Activated CD8-positive, alpha-beta memory T cell treated with anti-CD3 and anti-CD28 coated beads, Interleukin-2, amount 10 ng/mL, durations not matched to agents 7 days and 5 days (primary cell): ENCODE results near the gene CHRND. TPM values are rescaled to one million over a fixed set of nuclear protein-coding genes. Genes with fewer than 3 reads are reported as not detected.

Experiments
- ATAC-seq: fragments of 150-1000 bp; cut with Tn5 transposase; one replicate; pipeline ENCODE4 v1.10.0; 2021; ENCODE audit warnings: moderate library complexity
- CTCF ChIA-PET: fragments of 350-600 bp; sonication (Branson Sonifier 250); formaldehyde crosslinking; loops from one replicate; lab custom pipeline; 2021; ENCODE audit warnings: antibody characterized with exemption; lab: Charles Lee
- DNase-seq: peaks from one replicate; pipeline ENCODE4 v3.0.0-alpha.2; 2020
- H3K27ac Mint-ChIP-seq: one replicate; pipeline ENCODE4 v1.8.0; 2021; ENCODE audit warnings: mild to moderate bottlenecking, mixed read lengths
- H3K27me3 Mint-ChIP-seq: one replicate; pipeline ENCODE4 v1.8.0; 2021; ENCODE audit warnings: mixed read lengths
- H3K36me3 Mint-ChIP-seq: one replicate; pipeline ENCODE4 v1.8.0; 2021; ENCODE audit warnings: mild to moderate bottlenecking, mixed read lengths
- H3K4me1 Mint-ChIP-seq: one replicate; pipeline ENCODE4 v1.8.0; 2021; ENCODE audit warnings: mixed read lengths
- H3K4me3 Mint-ChIP-seq: one replicate; pipeline ENCODE4 v1.8.0; 2021; ENCODE audit warnings: mild to moderate bottlenecking, moderate library complexity, mixed read lengths
- H3K9me3 Mint-ChIP-seq: one replicate; pipeline ENCODE4 v1.8.0; 2022; ENCODE audit warnings: low read depth, mixed read lengths
- total RNA-seq, 2 experiments: library from RNA; stranded (reverse); gene quantifications; one replicate each; pipeline ENCODE4 v1.2.3, GENCODE V29; 2021

Gene CHRND
- total RNA-seq, 2 experiments from 2014 or later = not detected

DNA sequence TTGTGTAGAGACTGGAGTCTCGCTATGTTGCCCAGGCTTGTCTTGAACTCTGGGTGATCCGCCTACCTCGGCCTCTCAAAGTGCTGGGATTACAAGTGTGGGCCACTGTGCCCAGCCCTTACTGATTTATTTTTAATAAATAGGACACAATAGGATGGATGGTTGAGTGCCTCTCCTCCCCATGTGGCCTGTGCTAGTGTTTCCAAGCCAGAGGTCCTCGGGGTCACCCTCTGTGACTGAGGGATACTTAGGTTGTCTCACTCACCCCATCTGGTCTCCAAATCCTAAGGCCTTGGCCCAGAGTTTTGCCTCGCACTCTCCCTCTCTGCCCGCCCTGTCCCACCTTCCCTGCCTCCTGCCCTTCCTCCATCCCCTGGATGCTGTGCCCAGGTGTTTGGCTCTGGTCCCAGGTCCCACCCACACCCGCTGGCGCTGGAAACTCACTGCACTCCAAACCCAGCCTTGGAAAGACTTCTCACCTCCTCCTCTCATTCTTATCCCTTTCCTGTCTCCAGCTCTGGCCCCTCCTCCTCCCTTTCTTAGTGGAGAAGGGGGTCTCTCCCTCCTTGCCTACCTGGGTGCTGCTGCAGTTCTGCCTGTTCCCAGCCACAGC is 33.6 kb upstream of the CHRND start:
- H3K4me3 Mint-ChIP-seq = no peak overlapping the region
- no peak for ATAC-seq
- H3K27me3 Mint-ChIP-seq = peaks cover 24% of the 10 kb centered on the region
- no peaks in the 10 kb centered on the region for H3K36me3 Mint-ChIP-seq
- H3K9me3 Mint-ChIP-seq = no peaks in the 10 kb centered on the region
- no peak overlapping the region for H3K27ac Mint-ChIP-seq
- no peak for DNase-seq
- CTCF ChIA-PET = no interaction called here
- H3K4me1 Mint-ChIP-seq = no peaks in the 10 kb centered on the region

DNA sequence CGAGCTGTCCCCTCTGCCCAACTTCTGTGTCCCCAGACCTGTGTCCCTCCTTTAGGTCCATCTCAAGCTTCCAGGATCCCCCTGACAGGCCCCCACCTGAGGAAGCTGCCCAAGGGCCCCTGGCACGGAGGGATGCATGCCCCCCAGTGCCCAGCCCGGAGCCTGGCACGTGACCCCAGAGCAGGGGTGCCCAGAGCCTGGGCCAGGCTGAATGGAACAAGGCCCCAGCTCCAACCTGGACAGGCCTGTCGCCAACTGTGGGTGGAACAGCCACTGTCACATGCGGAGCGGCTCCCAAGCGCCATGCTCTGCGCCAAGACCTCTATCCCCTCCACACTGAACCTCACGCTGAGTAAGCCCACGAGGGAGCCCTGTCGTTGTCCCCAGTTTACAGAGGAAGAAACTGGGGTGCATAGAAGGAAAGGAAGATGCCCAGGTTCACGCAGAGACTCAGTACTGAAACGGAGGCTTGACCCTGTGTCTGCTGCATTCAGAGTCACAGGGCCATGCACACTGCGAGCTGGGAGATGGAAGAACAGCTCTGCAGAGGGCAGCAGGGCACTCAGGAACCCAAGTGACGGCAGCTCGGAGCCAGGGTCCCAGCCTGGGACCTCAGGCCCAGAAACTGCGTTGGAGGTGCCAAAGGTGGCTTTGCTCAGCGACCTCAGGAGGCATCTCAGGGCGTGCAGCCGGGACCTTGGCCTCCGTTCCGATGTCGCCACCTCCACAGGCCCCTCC is 32.8 kb upstream of the CHRND start:
- CTCF ChIA-PET = no interaction called here

DNA sequence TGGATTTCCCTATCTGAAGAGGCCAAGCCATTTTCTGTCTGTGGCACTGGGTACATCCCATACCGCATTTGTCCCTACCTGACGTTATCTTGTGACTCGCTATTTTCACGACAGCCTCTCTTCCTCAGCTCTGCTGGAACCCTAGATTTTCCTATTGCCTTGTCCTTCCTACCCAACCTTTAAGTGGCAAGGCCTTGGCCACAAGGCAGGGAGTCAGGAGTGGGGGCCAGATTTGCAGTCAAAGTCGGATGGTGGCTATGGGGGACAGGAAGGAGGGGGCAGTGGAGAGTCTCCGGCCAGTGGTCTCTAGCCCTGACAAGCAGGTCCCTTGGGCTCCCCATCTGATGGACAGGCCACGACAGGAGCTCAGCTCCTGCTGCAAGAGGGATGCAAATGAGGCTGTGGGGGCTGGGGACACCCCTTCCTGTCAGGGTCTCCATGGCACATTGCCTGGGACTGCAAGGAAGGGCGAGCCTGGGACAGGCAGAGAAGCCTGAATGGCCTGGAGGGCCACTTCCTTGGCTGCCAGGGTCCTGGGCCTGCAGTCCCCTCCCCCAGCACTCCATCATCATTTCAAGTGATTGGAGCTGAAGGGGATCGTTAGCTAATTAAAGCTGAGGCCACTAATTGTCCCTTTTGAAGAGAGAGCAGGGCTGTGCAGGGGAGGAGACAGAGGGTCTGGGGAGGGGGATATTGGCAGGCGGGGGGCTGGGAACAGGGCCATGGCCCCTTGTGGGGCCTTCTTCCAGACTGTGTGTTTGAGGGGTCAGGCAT is 32.1 kb upstream of the CHRND start:
- H3K4me3 Mint-ChIP-seq = no peak overlapping the region
- no peaks in the 10 kb centered on the region for H3K9me3 Mint-ChIP-seq
- no peak for ATAC-seq
- no peak for DNase-seq
- H3K36me3 Mint-ChIP-seq = no peaks in the 10 kb centered on the region
- no peak overlapping the region for H3K27ac Mint-ChIP-seq
- CTCF ChIA-PET = no interaction called here
- peaks cover 13% of the 10 kb centered on the region for H3K27me3 Mint-ChIP-seq
- H3K4me1 Mint-ChIP-seq = no peaks in the 10 kb centered on the region

More for the DNA sequence above, 32.8 kb upstream of the CHRND start:
- H3K4me1 Mint-ChIP-seq = no peaks in the 10 kb centered on the region
- ATAC-seq = no peak
- H3K36me3 Mint-ChIP-seq = no peaks in the 10 kb centered on the region
- no peak overlapping the region for H3K27ac Mint-ChIP-seq
- peaks cover 20% of the 10 kb centered on the region for H3K27me3 Mint-ChIP-seq
- H3K9me3 Mint-ChIP-seq = no peaks in the 10 kb centered on the region
- no peak for DNase-seq
- no peak overlapping the region for H3K4me3 Mint-ChIP-seq

DNA sequence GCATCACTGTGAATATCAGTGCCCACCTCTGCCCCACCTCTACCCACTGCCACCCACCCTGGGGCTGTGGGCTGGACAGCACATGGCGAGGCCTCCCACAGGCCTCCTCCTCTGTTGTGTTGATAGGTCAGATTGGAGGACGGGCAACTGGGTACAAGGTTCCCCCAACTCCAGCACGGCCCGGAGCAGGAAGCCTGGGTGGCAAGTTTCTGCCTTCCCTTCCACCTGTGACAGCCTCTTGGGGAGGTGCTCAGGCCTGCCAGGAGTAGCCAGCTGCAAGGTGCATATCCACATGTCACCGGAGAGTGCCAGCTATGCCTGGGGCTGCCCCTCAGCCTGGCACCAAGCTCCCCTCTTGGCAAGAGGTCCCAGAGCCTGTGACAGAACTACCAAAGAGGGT is 31.4 kb upstream of the CHRND start:
- no peaks in the 10 kb centered on the region for H3K36me3 Mint-ChIP-seq
- CTCF ChIA-PET = no interaction called here
- H3K4me1 Mint-ChIP-seq = no peaks in the 10 kb centered on the region
- no peaks in the 10 kb centered on the region for H3K9me3 Mint-ChIP-seq
- H3K4me3 Mint-ChIP-seq = no peak overlapping the region
- DNase-seq (no peak), ATAC-seq (no peak)
- H3K27ac Mint-ChIP-seq = no peak overlapping the region
- H3K27me3 Mint-ChIP-seq = peaks cover 7% of the 10 kb centered on the region

DNA sequence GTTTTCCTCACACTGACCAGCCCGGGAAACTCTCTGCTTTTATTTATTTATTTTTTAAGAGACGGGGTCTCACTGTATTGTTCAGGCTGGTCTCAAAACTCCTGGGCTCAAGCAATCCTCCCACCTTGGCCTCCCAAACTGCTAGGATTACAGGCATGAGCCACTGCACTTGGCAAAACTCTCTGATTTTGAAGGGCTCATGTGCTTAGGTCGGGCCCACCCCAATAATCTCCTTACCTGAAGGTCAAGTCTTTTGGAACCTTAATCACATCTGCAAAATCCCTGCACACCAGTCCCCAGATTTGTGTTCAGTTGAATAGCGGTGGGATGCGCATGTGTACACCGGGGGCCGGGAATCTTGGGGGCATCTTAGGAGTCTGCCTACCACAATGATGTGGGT is 30.7 kb upstream of the CHRND start:
- Mint-ChIP-seq H3K27me3 (peaks cover 6% of the 10 kb centered on the region), H3K9me3 (no peaks in the 10 kb centered on the region), H3K4me3 (no peak overlapping the region), H3K36me3 (no peaks in the 10 kb centered on the region), H3K4me1 (no peaks in the 10 kb centered on the region), H3K27ac (no peak overlapping the region)
- ATAC-seq (no peak), DNase-seq (no peak)
- CTCF ChIA-PET = no interaction called here

DNA sequence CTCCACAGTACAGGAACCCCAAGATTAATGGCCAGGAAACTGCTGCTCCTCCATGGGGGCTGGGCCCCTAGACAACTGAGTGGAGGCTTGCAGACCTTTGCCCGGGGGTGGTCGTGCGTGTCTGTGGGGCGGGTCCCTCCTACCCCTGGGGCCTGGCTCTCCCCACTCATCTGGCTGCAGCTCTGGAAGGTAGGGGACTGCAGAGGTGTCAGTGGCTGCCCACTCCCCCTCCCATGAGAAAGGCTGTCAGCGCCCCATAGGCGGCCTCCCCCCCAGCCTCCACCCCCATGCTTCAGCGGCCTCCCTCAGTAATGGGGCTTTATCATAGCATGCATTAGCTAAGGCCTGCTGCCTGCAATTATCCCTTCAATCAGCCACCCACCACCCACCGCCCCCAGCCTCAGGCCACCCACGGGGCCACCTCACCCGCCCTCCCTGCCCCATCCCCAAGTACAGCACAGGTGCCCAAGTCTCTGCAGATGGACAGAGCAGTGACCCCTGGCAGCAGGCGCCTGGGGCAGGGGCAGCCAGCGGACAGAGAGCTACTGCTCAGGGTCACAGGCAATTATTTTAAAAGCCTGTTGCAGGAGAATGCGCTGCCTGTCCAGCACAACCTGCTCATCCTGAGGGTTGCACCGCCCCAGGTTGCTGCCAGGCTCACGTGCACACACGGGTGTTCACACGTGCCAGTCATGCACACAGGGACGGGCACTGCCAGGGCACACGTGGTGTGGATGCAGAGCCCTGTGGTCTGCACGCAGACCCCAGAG is 29.3 kb upstream of the CHRND start:
- DNase-seq (no peak), ATAC-seq (no peak)
- no peak overlapping the region for H3K27ac Mint-ChIP-seq
- peaks cover 18% of the 10 kb centered on the region for H3K27me3 Mint-ChIP-seq
- H3K36me3 Mint-ChIP-seq = no peaks in the 10 kb centered on the region
- H3K9me3 Mint-ChIP-seq = no peaks in the 10 kb centered on the region
- no peaks in the 10 kb centered on the region for H3K4me1 Mint-ChIP-seq
- H3K4me3 Mint-ChIP-seq = no peak overlapping the region
- CTCF ChIA-PET = no interaction called here

DNA sequence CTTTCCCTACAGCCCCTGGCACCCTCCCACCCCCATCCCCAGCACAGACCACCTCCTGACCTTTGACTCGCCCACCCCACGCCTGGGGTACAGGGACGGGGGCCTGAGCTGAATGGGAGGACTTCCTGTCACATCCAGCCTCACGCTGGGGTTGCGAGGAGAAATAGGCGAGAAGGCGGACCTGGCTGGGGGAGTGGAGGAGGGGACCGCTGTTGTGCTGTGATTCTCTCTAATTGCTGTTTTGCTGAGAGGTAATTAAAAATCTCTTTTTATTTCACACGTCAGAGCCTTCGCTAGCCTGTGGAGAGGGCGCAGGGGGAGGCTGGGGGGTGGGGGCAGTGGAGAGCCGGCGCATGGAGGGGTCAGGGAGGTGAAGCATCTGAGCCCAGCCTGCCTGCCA is 28.6 kb upstream of the CHRND start:
- no peak for DNase-seq
- H3K9me3 Mint-ChIP-seq = no peaks in the 10 kb centered on the region
- ATAC-seq = no peak
- no peaks in the 10 kb centered on the region for H3K4me1 Mint-ChIP-seq
- H3K27me3 Mint-ChIP-seq = peaks cover 20% of the 10 kb centered on the region
- no peak overlapping the region for H3K4me3 Mint-ChIP-seq
- H3K36me3 Mint-ChIP-seq = no peaks in the 10 kb centered on the region
- no peak overlapping the region for H3K27ac Mint-ChIP-seq
- CTCF ChIA-PET = no interaction called here

DNA sequence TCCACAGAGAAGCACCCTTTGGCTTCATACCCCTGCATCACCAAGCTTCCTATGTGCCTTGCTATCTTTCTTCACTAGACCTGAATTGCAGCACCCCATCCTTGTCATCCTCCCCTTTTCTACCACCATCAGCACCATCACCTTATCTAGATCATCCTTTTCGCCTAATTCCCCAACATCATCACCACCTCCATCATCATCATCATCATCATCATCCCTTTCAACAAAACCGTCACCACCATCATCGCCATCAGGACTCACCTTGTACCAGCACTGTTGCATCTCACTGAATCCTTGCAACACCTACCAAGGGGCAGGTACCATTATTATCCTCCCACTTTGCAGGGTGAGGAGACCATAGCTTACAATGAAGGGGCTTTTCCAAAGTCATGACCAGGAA is 27.5 kb upstream of the CHRND start:
- Mint-ChIP-seq H3K27ac (no peak overlapping the region), H3K4me1 (peaks cover 2% of the 10 kb centered on the region), H3K4me3 (no peak overlapping the region), H3K27me3 (peaks cover 23% of the 10 kb centered on the region), H3K9me3 (no peaks in the 10 kb centered on the region), H3K36me3 (no peaks in the 10 kb centered on the region)
- DNase-seq (no peak), ATAC-seq (no peak)
- CTCF ChIA-PET = no interaction called here

DNA sequence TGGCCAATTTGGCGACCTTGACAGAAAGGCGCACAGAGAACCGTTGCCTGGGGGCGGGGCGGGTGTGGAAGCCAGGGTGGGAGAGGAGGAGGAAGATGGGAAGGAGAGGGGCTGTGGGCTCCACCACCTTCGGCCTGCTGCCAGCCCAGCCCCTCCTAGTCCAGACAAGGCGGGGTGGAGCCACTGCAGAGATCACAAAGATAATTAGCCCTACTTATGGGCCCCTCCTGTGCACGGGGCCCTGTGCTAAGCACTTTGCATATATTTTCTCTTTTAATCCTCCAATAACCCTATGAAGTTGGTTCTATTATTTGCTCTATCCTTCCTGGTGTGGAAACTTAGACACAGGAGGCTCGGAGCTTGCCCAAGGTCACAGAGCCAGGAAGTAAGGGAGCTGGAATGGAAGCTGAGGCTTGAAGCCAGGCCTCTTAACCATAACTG is 24.6 kb upstream of the CHRND start:
- no peak for DNase-seq
- H3K36me3 Mint-ChIP-seq = no peaks in the 10 kb centered on the region
- CTCF ChIA-PET = no interaction called here
- H3K9me3 Mint-ChIP-seq = no peaks in the 10 kb centered on the region
- H3K4me1 Mint-ChIP-seq = peaks cover 2% of the 10 kb centered on the region
- H3K27me3 Mint-ChIP-seq = peaks cover 47% of the 10 kb centered on the region
- no peak for ATAC-seq
- no peak overlapping the region for H3K27ac Mint-ChIP-seq
- H3K4me3 Mint-ChIP-seq = no peak overlapping the region

DNA sequence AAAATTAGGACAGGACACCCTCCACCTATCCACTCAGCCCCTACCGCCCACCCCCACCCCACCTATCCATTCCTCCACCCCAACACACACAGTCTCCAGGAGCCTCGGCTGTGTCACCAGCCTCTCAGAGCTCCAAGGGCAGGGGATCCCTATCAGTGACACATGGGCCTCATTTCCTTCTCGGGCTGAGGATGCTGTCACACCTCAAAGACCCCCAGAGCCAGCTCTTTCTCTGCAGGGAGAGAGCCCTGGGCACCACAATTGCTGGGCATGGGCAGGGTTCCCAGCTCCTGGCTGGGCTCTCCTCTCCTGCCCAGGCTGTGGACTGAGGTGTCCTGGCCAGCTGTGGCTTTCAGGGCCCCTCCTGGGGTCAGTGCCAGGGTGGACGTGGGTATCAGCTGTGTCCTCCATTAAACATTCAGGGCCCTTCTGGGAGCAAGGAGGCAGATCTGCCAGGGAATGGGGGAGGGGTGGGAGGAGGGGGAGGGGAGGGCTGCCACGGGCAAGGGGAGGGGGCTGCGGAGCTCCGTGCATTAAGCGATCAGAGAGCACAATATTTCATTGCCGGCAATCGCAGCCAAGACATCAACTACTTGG is 24.1 kb upstream of the CHRND start:
- no peak for DNase-seq
- no peak for ATAC-seq
- H3K27ac Mint-ChIP-seq = no peak overlapping the region
- peaks cover 47% of the 10 kb centered on the region for H3K27me3 Mint-ChIP-seq
- peaks cover 2% of the 10 kb centered on the region for H3K4me1 Mint-ChIP-seq
- H3K9me3 Mint-ChIP-seq = no peaks in the 10 kb centered on the region
- no peaks in the 10 kb centered on the region for H3K36me3 Mint-ChIP-seq
- no peak overlapping the region for H3K4me3 Mint-ChIP-seq
- CTCF ChIA-PET = interaction anchor here (0.6 kb wide), 1 partner anchor 1030 kb away, joined by 3 read pairs; no protein-coding TSS in a partner anchor

DNA sequence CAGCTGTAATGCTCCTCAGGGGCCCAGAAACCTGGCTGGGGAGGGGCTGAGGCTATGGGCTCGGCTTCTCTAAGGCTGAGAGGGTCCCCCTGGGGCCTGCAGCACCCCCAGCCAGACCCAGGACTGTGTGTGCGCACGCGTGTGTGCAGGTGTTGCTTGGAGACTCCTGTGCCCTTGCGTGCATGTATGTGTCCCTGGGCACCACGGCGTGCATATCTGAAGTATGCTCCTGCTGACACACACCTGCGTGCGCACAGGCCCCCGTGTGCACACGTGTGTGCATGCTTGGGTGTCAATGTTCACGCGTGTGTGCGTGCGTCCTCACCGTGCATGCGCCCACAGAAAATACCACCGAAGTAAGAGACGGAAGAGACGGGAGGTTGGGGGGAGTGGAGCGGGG is 23.4 kb upstream of the CHRND start:
- H3K4me1 Mint-ChIP-seq = peaks cover 2% of the 10 kb centered on the region
- no peaks in the 10 kb centered on the region for H3K36me3 Mint-ChIP-seq
- DNase-seq = no peak
- H3K4me3 Mint-ChIP-seq = peak overlapping the region; percentile 42
- CTCF ChIA-PET = no interaction called here
- H3K27me3 Mint-ChIP-seq = peaks cover 47% of the 10 kb centered on the region
- no peak for ATAC-seq
- H3K27ac Mint-ChIP-seq = no peak overlapping the region
- no peaks in the 10 kb centered on the region for H3K9me3 Mint-ChIP-seq

DNA sequence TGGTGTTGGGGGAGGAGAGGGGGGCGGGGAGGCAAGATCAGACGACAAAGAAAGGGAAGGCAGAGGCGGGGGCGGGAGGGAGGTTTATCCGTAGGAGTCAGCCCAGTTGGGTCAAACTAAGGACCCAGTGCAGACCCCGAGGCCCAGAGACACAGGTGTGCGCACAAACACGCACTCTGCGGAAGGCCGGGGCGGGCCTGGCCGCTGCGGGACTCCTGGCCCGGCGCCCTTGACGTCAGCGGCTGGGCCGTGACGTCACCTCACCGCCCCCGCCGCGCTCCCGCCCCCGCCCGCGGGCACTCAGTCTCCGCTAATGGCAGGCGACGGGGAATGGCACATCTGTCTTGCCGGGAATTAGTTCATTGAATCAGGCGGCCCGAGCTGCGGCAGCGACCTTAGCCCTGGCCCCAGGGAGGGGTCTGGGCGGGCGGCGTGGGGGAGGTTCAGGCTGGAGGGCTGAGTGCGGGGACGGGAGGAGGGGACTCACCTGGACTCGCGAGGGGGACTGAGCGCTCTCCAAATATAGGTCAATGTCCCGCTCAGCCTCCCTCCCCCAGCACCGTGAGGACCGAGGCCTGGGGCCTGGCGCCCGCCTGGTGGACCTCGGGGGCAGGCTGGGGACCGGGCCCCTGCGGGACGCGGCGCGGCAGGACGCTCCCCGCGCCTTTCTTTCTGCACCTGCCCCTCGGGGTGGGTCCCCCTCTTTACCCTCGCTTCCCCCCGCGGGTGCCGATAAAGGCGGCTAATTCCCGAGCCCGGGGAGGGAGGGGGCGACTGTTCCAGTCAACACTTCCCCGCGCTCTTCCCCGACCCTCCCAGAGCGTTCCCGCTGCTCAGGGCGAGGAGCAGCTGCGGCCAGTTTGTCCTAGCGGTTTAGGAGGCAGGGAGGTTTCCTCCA is 22.8 kb upstream of the CHRND start:
- Mint-ChIP-seq H3K4me1 (peaks cover 2% of the 10 kb centered on the region), H3K9me3 (no peaks in the 10 kb centered on the region), H3K36me3 (no peaks in the 10 kb centered on the region), H3K4me3 (no peak overlapping the region), H3K27me3 (peaks cover 47% of the 10 kb centered on the region), H3K27ac (no peak overlapping the region)
- no peak for DNase-seq
- CTCF ChIA-PET = no interaction called here
- ATAC-seq = peak; percentile 28
